ENCODE data around the gene CCRL2. TPM values are rescaled to one million over a fixed set of nuclear protein-coding genes. Genes with fewer than 3 reads are reported as not detected.

CCRL2 gene
- total RNA-seq, 1 experiment from 2014 or later: not detected

DNA sequence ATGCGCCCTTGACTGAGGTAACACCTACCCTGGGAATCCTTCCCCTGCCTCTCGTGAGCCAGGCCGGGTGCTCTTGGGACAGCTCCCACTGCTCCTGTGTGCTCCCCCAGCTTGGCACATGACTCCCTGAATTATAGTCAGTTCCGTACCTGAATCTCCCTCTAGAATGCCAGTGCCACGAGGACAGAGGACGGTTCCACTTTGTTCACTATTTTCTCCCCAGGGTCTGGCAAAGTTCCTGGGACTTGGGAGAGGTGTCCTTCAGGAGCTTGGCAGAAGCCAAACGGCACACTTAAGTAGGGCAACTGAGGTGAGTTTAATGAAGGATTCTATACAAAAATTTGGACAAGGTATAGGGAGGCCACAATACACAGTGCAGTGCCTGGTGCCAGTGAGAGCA, 9.9 kb upstream of the CCRL2 start:
- CTCF ChIA-PET: no interaction called here
- no peak for DNase-seq
- BruUV-seq (replicated peaks): no TSS peak
- H3K4me3 Mint-ChIP-seq (ENCODE audit: low read depth, unreplicated experiment): no peak overlapping the region
- no peaks in the 10 kb centered on the region for H3K36me3 Mint-ChIP-seq (ENCODE audit: insufficient read depth, unreplicated experiment)
- TF ChIP-seq, protein P1, sequence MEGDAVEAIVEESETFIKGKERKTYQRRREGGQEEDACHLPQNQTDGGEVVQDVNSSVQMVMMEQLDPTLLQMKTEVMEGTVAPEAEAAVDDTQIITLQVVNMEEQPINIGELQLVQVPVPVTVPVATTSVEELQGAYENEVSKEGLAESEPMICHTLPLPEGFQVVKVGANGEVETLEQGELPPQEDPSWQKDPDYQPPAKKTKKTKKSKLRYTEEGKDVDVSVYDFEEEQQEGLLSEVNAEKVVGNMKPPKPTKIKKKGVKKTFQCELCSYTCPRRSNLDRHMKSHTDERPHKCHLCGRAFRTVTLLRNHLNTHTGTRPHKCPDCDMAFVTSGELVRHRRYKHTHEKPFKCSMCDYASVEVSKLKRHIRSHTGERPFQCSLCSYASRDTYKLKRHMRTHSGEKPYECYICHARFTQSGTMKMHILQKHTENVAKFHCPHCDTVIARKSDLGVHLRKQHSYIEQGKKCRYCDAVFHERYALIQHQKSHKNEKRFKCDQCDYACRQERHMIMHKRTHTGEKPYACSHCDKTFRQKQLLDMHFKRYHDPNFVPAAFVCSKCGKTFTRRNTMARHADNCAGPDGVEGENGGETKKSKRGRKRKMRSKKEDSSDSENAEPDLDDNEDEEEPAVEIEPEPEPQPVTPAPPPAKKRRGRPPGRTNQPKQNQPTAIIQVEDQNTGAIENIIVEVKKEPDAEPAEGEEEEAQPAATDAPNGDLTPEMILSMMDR (IDR thresholded peaks at IDR 0.05; ENCODE audit: unreplicated experiment): no peak
- no peak overlapping the region for H3K27ac Mint-ChIP-seq (ENCODE audit: unreplicated experiment)
- intact Hi-C loops (cut with micrococcal nuclease; ENCODE audit: unreplicated experiment): no loop called here
- H3K27me3 Mint-ChIP-seq (ENCODE audit: unreplicated experiment): peaks cover 15% of the 10 kb centered on the region
- H3K9me3 Mint-ChIP-seq (ENCODE audit: low read depth, unreplicated experiment): no peaks in the 10 kb centered on the region
- H3K4me1 Mint-ChIP-seq (ENCODE audit: low read depth, unreplicated experiment): peaks cover 8% of the 10 kb centered on the region

DNA sequence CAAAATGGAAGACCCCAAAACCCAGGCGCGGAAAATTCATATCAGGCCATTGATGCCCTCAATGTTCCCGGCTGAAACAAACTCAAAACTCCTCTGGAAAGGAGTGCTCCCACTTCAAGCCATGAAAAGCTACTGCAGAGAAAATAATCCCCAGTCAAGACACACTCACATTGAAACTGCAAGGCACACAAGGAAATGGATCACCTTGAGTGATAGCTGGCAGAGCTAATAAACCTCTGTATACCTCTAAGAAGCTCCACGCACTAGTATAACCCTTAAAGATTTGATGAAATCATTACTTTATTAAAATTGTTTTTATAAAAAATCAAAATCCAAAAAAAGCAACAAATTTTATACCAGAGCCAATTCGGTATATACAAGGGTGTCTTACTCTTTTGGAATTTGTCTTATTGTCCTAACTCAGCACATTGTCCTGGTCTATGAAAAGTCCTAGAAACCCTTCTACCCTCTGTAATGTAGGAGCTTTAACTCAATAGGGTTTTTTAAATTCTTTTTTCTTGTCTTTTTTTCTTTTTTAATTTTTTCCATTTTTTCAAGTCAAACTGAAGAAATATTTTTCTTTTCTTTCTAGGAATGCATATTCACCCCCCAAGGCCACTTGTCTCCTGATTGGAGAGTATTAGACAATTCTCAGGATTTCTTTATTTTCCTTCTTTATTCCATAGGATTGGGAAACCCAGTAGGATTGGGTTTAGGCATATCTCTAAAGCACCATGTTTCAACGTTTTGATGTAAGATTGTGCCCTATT, 8.7 kb upstream of the CCRL2 start:
- DNase-seq: no peak
- no peaks in the 10 kb centered on the region for H3K4me1 Mint-ChIP-seq (ENCODE audit: low read depth, unreplicated experiment)
- H3K27ac Mint-ChIP-seq (ENCODE audit: unreplicated experiment): no peak overlapping the region
- H3K27me3 Mint-ChIP-seq (ENCODE audit: unreplicated experiment): peaks cover 15% of the 10 kb centered on the region
- BruUV-seq (replicated peaks): no TSS peak
- H3K4me3 Mint-ChIP-seq (ENCODE audit: low read depth, unreplicated experiment): no peak overlapping the region
- CTCF ChIA-PET: no interaction called here
- no peaks in the 10 kb centered on the region for H3K9me3 Mint-ChIP-seq (ENCODE audit: low read depth, unreplicated experiment)
- H3K36me3 Mint-ChIP-seq (ENCODE audit: insufficient read depth, unreplicated experiment): no peaks in the 10 kb centered on the region
- intact Hi-C loops (cut with micrococcal nuclease; ENCODE audit: unreplicated experiment): no loop called here
- TF ChIP-seq, protein P1 (IDR thresholded peaks at IDR 0.05; ENCODE audit: unreplicated experiment): no peak

DNA sequence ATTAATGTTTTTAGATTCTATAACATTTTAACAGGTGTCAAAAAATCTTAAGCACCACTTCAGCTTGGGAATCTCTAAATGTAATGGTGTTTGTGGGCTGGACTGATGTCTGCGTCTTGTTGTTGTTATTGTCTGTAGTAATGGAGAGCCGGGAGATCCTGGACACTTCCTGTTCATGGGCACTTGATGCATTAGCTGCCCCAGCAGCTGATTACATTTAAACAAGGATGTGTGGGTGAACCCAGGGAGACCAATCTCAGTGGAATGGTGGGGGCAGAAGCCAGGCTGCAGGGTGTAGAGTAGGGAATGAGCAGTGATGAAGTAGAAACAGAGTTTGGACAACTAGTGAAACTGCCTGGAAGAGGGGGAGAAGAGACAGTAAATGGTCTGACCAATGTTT, 8.0 kb upstream of the CCRL2 start:
- Mint-ChIP-seq H3K27ac (ENCODE audit: unreplicated experiment) (no peak overlapping the region), H3K4me3 (ENCODE audit: low read depth, unreplicated experiment) (no peak overlapping the region), H3K27me3 (ENCODE audit: unreplicated experiment) (peaks cover 13% of the 10 kb centered on the region), H3K9me3 (ENCODE audit: low read depth, unreplicated experiment) (no peaks in the 10 kb centered on the region), H3K36me3 (ENCODE audit: insufficient read depth, unreplicated experiment) (no peaks in the 10 kb centered on the region), H3K4me1 (ENCODE audit: low read depth, unreplicated experiment) (no peaks in the 10 kb centered on the region)
- TF ChIP-seq, protein P1 (IDR thresholded peaks at IDR 0.05; ENCODE audit: unreplicated experiment): no peak
- intact Hi-C loops (cut with micrococcal nuclease; ENCODE audit: unreplicated experiment): no loop called here
- no TSS peak for BruUV-seq (replicated peaks)
- DNase-seq: no peak
- CTCF ChIA-PET: no interaction called here

DNA sequence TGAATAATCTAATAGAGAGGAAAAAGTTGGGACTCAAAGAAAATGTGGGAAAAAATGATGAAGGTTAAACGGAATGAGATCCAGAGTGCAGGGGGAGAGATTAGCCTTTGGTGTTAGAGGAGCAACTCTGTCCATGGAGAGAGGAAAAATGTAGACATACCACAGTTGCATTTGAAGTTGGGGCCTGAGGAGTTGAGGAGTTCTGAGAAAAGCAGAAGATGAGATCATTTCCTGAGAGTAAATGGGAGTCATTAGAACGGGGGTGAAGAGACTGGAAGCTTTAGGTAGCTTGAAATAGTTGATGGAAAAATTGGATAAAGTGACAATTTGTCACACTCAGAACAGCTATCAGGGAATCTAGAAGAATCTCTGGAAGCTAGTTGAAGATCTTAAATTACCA, 7.5 kb upstream of the CCRL2 start:
- peaks cover 8% of the 10 kb centered on the region for H3K27me3 Mint-ChIP-seq (ENCODE audit: unreplicated experiment)
- H3K9me3 Mint-ChIP-seq (ENCODE audit: low read depth, unreplicated experiment): no peaks in the 10 kb centered on the region
- intact Hi-C loops (cut with micrococcal nuclease; ENCODE audit: unreplicated experiment): no loop called here
- TF ChIP-seq, protein P1 (IDR thresholded peaks at IDR 0.05; ENCODE audit: unreplicated experiment): no peak
- H3K36me3 Mint-ChIP-seq (ENCODE audit: insufficient read depth, unreplicated experiment): no peaks in the 10 kb centered on the region
- no peak for DNase-seq
- BruUV-seq (replicated peaks): no TSS peak
- no peak overlapping the region for H3K27ac Mint-ChIP-seq (ENCODE audit: unreplicated experiment)
- peaks cover under 1% of the 10 kb centered on the region for H3K4me1 Mint-ChIP-seq (ENCODE audit: low read depth, unreplicated experiment)
- no peak overlapping the region for H3K4me3 Mint-ChIP-seq (ENCODE audit: low read depth, unreplicated experiment)
- CTCF ChIA-PET: interaction anchor here (0.6 kb wide), 1 partner anchor 59 kb away, joined by 3 read pairs; no protein-coding TSS in a partner anchor
